ENCODE results near the gene RETREG2. TPM values are rescaled to one million over a fixed set of nuclear protein-coding genes. Genes with fewer than 3 reads are reported as not detected.

The RETREG2 gene
- 35.1 and 41.8 TPM in 2 replicates for total RNA-seq (2014; rRNA removed; shearing (Covaris generic))
- polyA plus RNA-seq (2016; fragmentation: Nextera tagmentation; extraction: Ambion mirVana): 12.7 and 13.2 TPM in 2 replicates
- long read RNA-seq, full-length matches to known transcripts: 2 of 10 reads
- long read RNA-seq, partial matches to known transcripts: 1 of 10 reads
- long read RNA-seq, other reads (novel, unspliced or antisense): 7 of 10 reads

GRCh38 chr2:219177552-219178376, at the start of gene RETREG2:
RETREG2 (plus strand) TSS chr2:219178275; CDS start chr2:219178353, 78 bp downstream.
- peak; percentile 94 for DNase-seq (ENCODE audit: low spot score)
- Histone ChIP-seq H3K79me2 (replicated peaks; ENCODE audit: insufficient read depth) (peaks cover 7% of the 10 kb centered on the region), H2AFZ (peak within 1 kb of the TSS; percentile 92), H3K27ac (ENCODE audit: low read depth) (peak within 1 kb of the TSS; percentile 92), H3K4me1 (ENCODE audit: insufficient read depth) (peaks cover 13% of the 10 kb centered on the region), H3F3A (replicated peaks; ENCODE audit: low read depth) (peaks cover 20% of the 10 kb centered on the region), H3K4me2 (peak within 1 kb of the TSS; percentile 95), H3K27me3 (ENCODE audit: insufficient read depth) (no peaks in the 10 kb centered on the region), H3K36me3 (ENCODE audit: insufficient read depth) (no peaks in the 10 kb centered on the region), H3K9me2 (ENCODE audit: insufficient read depth) (no peaks in the 10 kb centered on the region), H3K4me3 (peak within 1 kb of the TSS; percentile 71), H4K20me1 (replicated peaks; ENCODE audit: insufficient read depth) (no peaks in the 10 kb centered on the region; the same call in 1 of the 2 replicates)
- H3K4me1 Mint-ChIP-seq: peaks cover 13% of the 10 kb centered on the region; the same call in 2 of the 3 replicates
- H3K27ac Mint-ChIP-seq: peak within 1 kb of the TSS; percentile 87
- peak; percentile 65 for TF ChIP-seq CREB1 (CRISPR knock-in tag; IDR thresholded peaks at IDR 0.05; ENCODE audit: low read depth)
- peak in 1 of 2 experiments; percentile 51; a peak in 2 of 4 replicates for TF ChIP-seq CTCF (conservative IDR thresholded peaks at IDR 0.05; ENCODE audit: low read depth in 2 of 2)
- TF ChIP-seq JUNB (IDR thresholded peaks at IDR 0.05; ENCODE audit: unreplicated experiment): no peak
- TF ChIP-seq ZNF462 (CRISPR knock-in tag; IDR thresholded peaks at IDR 0.05): no peak
- TF ChIP-seq ZNF114 (CRISPR knock-in tag; IDR thresholded peaks at IDR 0.05): no peak
- TF ChIP-seq POLR2AphosphoS5 (IDR thresholded peaks at IDR 0.05; ENCODE audit: low read depth): peak; percentile 79
- TF ChIP-seq ETS1 (IDR thresholded peaks at IDR 0.05): 0 out of 2 replicates have a peak, but pooled peaks have one; percentile 28
- TF ChIP-seq EZH2phosphoT487 (IDR thresholded peaks at IDR 0.05; ENCODE audit: unreplicated experiment): no peak
- no peak for TF ChIP-seq NANOG (IDR thresholded peaks at IDR 0.05; ENCODE audit: borderline replicate concordance)
- no peak for TF ChIP-seq EZH2 (IDR thresholded peaks at IDR 0.05; ENCODE audit: low read depth, unreplicated experiment)
- H3K9me3 Mint-ChIP-seq: no peaks in the 10 kb centered on the region; the same call in 2 of the 3 replicates
- peaks cover 37% of the 10 kb centered on the region for H3K36me3 Mint-ChIP-seq (ENCODE audit: low read depth)
- ATAC-seq: peak; percentile 70
- H3K4me3 Mint-ChIP-seq: peak within 1 kb of the TSS; percentile 94
- peaks cover 15% of the 10 kb centered on the region for H3K27me3 Mint-ChIP-seq (ENCODE audit: insufficient read depth, low read depth, poor library complexity)

Data from GM23338 (cell line).